Measurements from ENCODE around the gene IDI1. TPM values are rescaled to one million over a fixed set of nuclear protein-coding genes. Genes with fewer than 3 reads are reported as not detected.

IDI1 gene
- total and polyA plus RNA-seq, 2 of the 13 experiments (the other 11 are each of a cell fraction or from before 2014, with no cell fraction given) = 44.4 to 145 TPM

DNA sequence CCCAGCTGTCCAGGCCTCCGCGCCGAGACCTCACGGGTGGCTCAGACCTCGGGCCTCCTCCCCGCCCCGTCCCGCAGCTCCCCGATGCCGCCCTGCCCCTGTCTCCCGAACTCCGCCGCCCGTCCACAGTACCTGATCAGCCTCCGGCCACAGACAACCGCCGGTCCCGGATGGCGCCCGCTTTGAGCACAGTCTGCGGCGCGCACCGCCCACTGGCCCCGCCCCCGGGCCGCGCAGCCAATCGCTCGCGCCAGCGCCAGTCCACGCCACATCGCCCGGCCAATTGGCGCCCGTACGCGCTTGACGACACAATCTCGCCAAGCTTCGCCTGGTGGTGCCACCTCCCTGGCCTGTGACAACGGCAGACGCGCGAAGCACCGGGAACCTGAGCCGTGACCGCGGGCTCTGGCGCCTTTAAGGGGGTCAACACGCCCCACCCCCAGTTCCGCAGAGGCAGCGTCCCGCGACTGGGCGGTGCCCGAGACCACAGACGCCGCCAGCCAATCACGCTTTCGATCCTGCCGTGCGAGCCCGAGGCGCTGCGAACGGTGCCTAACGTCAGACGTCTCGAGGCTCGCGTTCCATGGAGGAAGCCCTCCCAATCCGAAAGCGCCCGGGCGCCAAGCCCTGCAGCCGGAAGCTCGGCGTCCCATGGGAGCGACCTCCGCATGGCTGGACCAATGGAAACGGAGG lies at the start of gene IDI1 (continued):
- TF ChIP-seq, protein P1, sequence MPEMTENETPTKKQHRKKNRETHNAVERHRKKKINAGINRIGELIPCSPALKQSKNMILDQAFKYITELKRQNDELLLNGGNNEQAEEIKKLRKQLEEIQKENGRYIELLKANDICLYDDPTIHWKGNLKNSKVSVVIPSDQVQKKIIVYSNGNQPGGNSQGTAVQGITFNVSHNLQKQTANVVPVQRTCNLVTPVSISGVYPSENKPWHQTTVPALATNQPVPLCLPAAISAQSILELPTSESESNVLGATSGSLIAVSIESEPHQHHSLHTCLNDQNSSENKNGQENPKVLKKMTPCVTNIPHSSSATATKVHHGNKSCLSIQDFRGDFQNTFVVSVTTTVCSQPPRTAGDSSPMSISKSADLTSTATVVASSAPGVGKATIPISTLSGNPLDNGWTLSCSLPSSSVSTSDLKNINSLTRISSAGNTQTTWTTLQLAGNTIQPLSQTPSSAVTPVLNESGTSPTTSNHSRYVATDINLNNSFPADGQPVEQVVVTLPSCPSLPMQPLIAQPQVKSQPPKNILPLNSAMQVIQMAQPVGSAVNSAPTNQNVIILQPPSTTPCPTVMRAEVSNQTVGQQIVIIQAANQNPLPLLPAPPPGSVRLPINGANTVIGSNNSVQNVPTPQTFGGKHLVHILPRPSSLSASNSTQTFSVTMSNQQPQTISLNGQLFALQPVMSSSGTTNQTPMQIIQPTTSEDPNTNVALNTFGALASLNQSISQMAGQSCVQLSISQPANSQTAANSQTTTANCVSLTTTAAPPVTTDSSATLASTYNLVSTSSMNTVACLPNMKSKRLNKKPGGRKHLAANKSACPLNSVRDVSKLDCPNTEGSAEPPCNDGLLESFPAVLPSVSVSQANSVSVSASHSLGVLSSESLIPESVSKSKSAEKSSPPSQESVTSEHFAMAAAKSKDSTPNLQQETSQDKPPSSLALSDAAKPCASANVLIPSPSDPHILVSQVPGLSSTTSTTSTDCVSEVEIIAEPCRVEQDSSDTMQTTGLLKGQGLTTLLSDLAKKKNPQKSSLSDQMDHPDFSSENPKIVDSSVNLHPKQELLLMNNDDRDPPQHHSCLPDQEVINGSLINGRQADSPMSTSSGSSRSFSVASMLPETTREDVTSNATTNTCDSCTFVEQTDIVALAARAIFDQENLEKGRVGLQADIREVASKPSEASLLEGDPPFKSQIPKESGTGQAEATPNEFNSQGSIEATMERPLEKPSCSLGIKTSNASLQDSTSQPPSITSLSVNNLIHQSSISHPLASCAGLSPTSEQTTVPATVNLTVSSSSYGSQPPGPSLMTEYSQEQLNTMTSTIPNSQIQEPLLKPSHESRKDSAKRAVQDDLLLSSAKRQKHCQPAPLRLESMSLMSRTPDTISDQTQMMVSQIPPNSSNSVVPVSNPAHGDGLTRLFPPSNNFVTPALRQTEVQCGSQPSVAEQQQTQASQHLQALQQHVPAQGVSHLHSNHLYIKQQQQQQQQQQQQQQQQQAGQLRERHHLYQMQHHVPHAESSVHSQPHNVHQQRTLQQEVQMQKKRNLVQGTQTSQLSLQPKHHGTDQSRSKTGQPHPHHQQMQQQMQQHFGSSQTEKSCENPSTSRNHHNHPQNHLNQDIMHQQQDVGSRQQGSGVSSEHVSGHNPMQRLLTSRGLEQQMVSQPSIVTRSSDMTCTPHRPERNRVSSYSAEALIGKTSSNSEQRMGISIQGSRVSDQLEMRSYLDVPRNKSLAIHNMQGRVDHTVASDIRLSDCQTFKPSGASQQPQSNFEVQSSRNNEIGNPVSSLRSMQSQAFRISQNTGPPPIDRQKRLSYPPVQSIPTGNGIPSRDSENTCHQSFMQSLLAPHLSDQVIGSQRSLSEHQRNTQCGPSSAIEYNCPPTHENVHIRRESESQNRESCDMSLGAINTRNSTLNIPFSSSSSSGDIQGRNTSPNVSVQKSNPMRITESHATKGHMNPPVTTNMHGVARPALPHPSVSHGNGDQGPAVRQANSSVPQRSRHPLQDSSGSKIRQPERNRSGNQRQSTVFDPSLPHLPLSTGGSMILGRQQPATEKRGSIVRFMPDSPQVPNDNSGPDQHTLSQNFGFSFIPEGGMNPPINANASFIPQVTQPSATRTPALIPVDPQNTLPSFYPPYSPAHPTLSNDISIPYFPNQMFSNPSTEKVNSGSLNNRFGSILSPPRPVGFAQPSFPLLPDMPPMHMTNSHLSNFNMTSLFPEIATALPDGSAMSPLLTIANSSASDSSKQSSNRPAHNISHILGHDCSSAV (CRISPR knock-in tag; IDR thresholded peaks at IDR 0.05; ENCODE audit: borderline replicate concordance) = peak; percentile 88; the same call in 1 of the 2 replicates
- TF ChIP-seq ZNF569 (CRISPR knock-in tag; IDR thresholded peaks at IDR 0.05; ENCODE audit: borderline replicate concordance) = 0 out of 2 replicates have a peak, but pooled peaks have one; percentile 25
- no peak for TF ChIP-seq EHMT2 (IDR thresholded peaks at IDR 0.05; ENCODE audit: borderline replicate concordance, low read depth, low read length)
- peak; percentile 81 for TF ChIP-seq PHF8 (CRISPR knock-in tag; IDR thresholded peaks at IDR 0.05)
- TF ChIP-seq, protein P2, sequence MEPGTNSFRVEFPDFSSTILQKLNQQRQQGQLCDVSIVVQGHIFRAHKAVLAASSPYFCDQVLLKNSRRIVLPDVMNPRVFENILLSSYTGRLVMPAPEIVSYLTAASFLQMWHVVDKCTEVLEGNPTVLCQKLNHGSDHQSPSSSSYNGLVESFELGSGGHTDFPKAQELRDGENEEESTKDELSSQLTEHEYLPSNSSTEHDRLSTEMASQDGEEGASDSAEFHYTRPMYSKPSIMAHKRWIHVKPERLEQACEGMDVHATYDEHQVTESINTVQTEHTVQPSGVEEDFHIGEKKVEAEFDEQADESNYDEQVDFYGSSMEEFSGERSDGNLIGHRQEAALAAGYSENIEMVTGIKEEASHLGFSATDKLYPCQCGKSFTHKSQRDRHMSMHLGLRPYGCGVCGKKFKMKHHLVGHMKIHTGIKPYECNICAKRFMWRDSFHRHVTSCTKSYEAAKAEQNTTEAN (CRISPR knock-in tag; conservative IDR thresholded peaks at IDR 0.05) = no peak
- TF ChIP-seq MYNN (CRISPR knock-in tag; IDR thresholded peaks at IDR 0.05; ENCODE audit: low read depth) = no peak
- peak; percentile 80; the same call in 1 of the 2 replicates for TF ChIP-seq ESRRA (CRISPR knock-in tag; IDR thresholded peaks at IDR 0.05; ENCODE audit: low read depth)
- no peak; the same call in 1 of the 2 replicates for TF ChIP-seq BHLHE40 (IDR thresholded peaks at IDR 0.05; ENCODE audit: low read length)
- no peak for TF ChIP-seq ZNF562 (CRISPR knock-in tag; IDR thresholded peaks at IDR 0.05; ENCODE audit: borderline replicate concordance)
- TF ChIP-seq, protein P3, sequence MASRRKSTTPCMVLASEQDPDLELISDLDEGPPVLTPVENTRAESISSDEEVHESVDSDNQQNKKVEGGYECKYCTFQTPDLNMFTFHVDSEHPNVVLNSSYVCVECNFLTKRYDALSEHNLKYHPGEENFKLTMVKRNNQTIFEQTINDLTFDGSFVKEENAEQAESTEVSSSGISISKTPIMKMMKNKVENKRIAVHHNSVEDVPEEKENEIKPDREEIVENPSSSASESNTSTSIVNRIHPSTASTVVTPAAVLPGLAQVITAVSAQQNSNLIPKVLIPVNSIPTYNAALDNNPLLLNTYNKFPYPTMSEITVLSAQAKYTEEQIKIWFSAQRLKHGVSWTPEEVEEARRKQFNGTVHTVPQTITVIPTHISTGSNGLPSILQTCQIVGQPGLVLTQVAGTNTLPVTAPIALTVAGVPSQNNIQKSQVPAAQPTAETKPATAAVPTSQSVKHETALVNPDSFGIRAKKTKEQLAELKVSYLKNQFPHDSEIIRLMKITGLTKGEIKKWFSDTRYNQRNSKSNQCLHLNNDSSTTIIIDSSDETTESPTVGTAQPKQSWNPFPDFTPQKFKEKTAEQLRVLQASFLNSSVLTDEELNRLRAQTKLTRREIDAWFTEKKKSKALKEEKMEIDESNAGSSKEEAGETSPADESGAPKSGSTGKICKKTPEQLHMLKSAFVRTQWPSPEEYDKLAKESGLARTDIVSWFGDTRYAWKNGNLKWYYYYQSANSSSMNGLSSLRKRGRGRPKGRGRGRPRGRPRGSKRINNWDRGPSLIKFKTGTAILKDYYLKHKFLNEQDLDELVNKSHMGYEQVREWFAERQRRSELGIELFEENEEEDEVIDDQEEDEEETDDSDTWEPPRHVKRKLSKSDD (CRISPR knock-in tag; IDR thresholded peaks at IDR 0.05; ENCODE audit: low read depth) = 0 out of 2 replicates have a peak, but pooled peaks have one; percentile 65
- TF ChIP-seq, protein P4, sequence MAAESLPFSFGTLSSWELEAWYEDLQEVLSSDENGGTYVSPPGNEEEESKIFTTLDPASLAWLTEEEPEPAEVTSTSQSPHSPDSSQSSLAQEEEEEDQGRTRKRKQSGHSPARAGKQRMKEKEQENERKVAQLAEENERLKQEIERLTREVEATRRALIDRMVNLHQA (CRISPR knock-in tag; IDR thresholded peaks at IDR 0.05) = no peak
- TF ChIP-seq CREM (IDR thresholded peaks at IDR 0.05) = peak; percentile 78
- TF ChIP-seq CREM (CRISPR knock-in tag; IDR thresholded peaks at IDR 0.05) = no peak
- 0 out of 2 replicates have a peak, but pooled peaks have one; percentile 18 for TF ChIP-seq DNMT1 (CRISPR knock-in tag; IDR thresholded peaks at IDR 0.05)
